GM21390 (cell line): ENCODE results near the gene RARB.

ENCODE experiments used
- ATAC-seq: cut with Tn5 transposase; IDR thresholded peaks from one replicate; pipeline ENCODE4 v1.9.1; 2021; ENCODE audit not compliant: unreplicated experiment

RARB gene

GRCh38 chr3:25574172-25574765 is 146.2 kb downstream of the RARB start:
- no peak for ATAC-seq

DNA sequence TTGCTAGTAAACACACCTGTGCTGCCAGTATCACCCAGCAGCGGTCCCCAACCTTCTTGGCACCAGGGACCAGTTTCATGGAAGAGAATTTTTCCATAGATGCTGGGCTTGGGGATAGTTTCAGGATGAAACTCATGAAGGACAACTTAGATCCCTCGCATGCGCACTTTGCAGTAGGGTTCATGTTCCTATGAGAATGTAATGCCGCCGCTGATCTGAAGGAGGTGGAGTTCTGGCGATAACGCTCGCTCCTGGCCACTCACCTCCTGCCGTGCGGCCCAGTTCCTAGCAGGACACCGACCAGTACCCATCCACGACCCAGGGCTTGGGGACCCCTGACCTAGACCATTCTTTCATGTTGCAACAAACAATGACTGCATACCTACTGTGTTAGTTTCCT is 146.9 kb downstream of the RARB start:
- no peak for ATAC-seq

- ATAC-seq: no peak
Measured at GRCh38 chr3:25576146-25576545, 148.1 kb downstream of the RARB start.

DNA sequence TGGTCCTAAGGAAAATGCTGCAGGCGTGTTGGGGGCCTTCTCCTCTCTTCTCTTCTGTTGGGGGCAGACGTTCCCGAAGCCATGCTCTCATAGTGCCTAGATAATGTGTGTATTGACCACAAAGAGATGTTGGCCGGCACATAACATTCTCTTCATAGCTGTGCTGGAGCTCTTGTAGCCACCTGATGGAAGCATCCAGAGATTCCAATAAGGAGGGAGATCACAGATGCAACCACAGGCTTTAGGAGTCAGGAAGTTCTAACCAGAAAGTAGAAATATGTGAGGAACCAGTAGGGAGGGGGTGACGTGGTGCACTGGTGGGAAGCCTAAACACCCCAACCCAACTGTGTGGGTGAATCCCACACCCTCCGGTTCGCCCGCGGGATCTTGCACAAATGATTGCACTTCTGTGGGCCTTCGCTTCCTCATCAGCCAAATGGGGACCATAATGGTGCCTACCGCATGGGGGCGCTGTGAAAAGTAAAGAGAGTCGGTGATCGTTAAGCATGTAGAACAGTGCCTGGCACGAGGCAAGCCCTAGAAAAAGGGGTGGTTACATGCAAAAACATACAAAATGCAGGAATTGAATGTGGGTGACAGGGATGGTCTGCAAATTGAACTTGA is 148.9 kb downstream of the RARB start:
- no peak for ATAC-seq

DNA sequence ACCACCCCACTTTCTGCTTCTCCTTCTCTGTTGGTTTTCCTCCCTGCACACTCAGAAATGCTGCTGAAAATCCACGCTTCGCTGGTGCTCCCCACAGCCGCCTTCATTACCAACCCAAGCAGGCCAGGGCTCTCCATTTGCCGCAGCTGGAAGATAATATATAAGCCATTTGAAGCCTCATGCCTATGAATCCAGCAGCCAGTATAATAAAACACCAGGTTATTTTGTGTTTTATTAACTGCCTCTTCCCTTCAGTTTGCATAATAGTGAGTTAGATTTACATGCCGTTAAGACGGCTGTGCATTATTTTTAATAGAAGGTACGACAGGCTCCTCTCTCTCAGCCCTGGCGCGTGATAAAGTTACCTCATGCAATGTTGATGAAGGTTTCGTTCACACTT is 150.0 kb downstream of the RARB start:
- no peak for ATAC-seq

GRCh38 chr3:25580534-25580933 is 152.5 kb downstream of the RARB start:
- no peak for ATAC-seq

DNA sequence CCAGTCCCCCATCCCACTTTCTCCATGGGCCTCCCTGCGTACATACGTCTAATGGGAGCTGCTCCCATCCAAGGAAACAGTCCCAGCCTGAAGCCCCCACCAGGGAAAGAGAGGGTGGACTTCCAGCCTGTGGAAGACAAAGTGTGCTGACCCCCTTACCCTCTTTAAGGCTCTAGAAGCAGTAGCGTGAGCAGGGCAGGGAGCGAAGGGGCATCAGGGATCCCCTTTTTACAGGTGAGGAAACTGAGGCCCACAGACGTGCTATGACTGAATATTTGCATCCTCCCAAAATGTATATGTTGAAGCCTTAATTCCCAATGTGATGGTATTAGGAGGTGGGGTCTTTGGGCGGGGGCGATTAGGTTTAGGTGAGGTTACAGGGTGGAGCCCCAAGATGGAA is 153.3 kb downstream of the RARB start:
- ATAC-seq: no peak

DNA sequence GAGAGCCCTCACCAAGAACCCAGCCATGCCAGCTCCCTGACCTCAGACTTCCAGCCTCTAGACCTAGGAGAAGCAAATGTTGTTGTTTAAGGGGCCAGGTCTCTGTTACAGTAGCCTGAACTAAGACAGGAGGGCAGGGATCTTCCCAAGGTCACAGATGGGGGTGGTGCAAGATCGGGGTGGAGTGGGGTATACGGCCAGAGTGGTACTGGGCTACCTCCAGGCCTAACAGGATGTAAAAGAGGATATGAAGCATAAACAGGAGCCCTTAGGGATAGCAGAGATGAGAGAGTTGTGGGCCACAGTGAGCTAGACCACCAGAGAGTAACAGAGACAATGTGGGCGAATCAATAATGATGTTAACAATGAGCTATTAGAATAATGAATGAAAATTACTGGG is 153.8 kb downstream of the RARB start:
- ATAC-seq: no peak

- no peak for ATAC-seq
Measured at GRCh38 chr3:25582242-25582641, 154.2 kb downstream of the RARB start.

- no peak for ATAC-seq
Measured at GRCh38 chr3:25583343-25583742, 155.3 kb downstream of the RARB start.

- ATAC-seq: no peak
Measured at GRCh38 chr3:25584011-25584789, 156.1 kb downstream of the RARB start.

GRCh38 chr3:25585361-25586166 is 157.5 kb downstream of the RARB start:
- no peak for ATAC-seq

GRCh38 chr3:25586167-25586505 is 158.1 kb downstream of the RARB start:
- ATAC-seq: no peak

DNA sequence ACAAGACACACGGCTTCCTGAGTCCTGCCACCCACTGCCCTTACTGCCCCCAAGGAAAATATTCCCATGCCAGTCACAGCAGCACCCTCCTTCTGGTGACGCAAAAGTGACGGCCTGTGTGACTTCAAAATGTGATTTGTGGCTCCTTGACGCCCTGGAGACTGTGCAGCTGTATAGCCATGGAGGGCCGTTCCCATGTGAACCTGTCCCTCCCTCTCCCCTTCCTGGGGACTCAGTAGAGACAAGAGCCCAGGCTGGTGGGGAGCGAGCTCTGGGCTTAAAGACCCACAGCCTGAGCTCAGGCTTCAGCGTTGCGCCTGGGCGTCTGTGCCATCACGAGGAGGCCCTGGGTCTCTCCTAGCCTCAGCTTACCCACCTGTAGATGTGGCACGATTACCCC is 158.5 kb downstream of the RARB start:
- ATAC-seq: no peak

GRCh38 chr3:25587094-25587493 is 159.0 kb downstream of the RARB start:
- ATAC-seq: no peak

GRCh38 chr3:25587526-25587925 is 159.5 kb downstream of the RARB start:
- no peak for ATAC-seq

- no peak for ATAC-seq
Measured at GRCh38 chr3:25587975-25588374, 159.9 kb downstream of the RARB start.

- ATAC-seq: no peak
Measured at GRCh38 chr3:25588441-25589103, 160.5 kb downstream of the RARB start.

- ATAC-seq: no peak
Measured at GRCh38 chr3:25589104-25589782, 161.2 kb downstream of the RARB start.

GRCh38 chr3:25589783-25590258 is 161.8 kb downstream of the RARB start:
- no peak for ATAC-seq
